IMR-90 (cell line): ENCODE data around the gene COL13A1. TPM values are rescaled to one million over a fixed set of nuclear protein-coding genes. Genes with fewer than 3 reads are reported as not detected.

Source experiments
- ATAC-seq: fragments of 200-7000 bp; cut with Tn5 transposase; 2 replicates; pipeline ENCODE4 v1.9.1; 2020; ENCODE audit warnings: low read depth, mild to moderate bottlenecking, moderate library complexity
- BruUV-seq: library from RNA; stranded (reverse); fragments of 400-500 nt; replicated peaks from 2 replicates; lab custom pipeline; 2021; lab: Mats Ljungman, UMichigan
- CTCF ChIA-PET: fragments of 300-600 bp; formaldehyde crosslinking; extraction: SDS; loops from one replicate; lab custom pipeline; 2021; ENCODE audit warnings: antibody characterized with exemption; lab: Yijun Ruan, JAX
- POLR2A ChIA-PET: fragments of 300-600 bp; sonication (Branson Sonifier 250); formaldehyde crosslinking; loops from one replicate; lab custom pipeline; 2022; ENCODE audit warnings: antibody characterized with exemption; ENCODE audit not compliant: unreplicated experiment; lab: Charles Lee
- DNase-seq: peaks from one replicate; pipeline ENCODE4 v3.0.0; 2013
- H2AFZ ChIP-seq: replicated peaks from 2 replicates; pipeline ENCODE3; 2013; ENCODE audit warnings: low read length, mild to moderate bottlenecking; ENCODE audit not compliant: poor library complexity
- H2AK5ac ChIP-seq: 2 replicates; pipeline ENCODE4 v1.6.1; 2013; ENCODE audit warnings: low read depth, low read length, inconsistent platforms
- H2AK9ac ChIP-seq: replicated peaks from 2 replicates; pipeline ENCODE3; 2013; ENCODE audit warnings: mild to moderate bottlenecking, low read depth, low read length, moderate library complexity; ENCODE audit not compliant: poor library complexity
- H2BK120ac ChIP-seq: 2 replicates; pipeline ENCODE4 v1.6.1; 2013; ENCODE audit warnings: low read depth, low read length, inconsistent platforms
- H2BK15ac ChIP-seq: 3 replicates; pipeline ENCODE4 v1.6.1; 2013; ENCODE audit warnings: low read depth, low read length, inconsistent platforms
- H2BK20ac ChIP-seq: 2 replicates; pipeline ENCODE4 v1.6.1; 2013; ENCODE audit warnings: low read depth, mild to moderate bottlenecking, inconsistent platforms, low read length, moderate library complexity
- H2BK5ac ChIP-seq: 2 replicates; pipeline ENCODE4 v1.6.1; 2013; ENCODE audit warnings: mild to moderate bottlenecking, low read depth, low read length, inconsistent platforms; ENCODE audit not compliant: poor library complexity, severe bottlenecking
- H3K14ac ChIP-seq: replicated peaks from 2 replicates; pipeline ENCODE4 v1.6.1; 2013; ENCODE audit warnings: low read depth, low read length, inconsistent platforms
- H3K18ac ChIP-seq: 2 replicates; pipeline ENCODE4 v1.6.1; 2013; ENCODE audit warnings: low read depth, low read length, control low read depth
- H3K23ac ChIP-seq: 2 replicates; pipeline ENCODE4 v1.6.1; 2013; ENCODE audit warnings: low read depth, low read length, inconsistent platforms
- H3K27ac ChIP-seq: 2 replicates; pipeline ENCODE4 v1.5.1; 2013; ENCODE audit warnings: mild to moderate bottlenecking, control low read depth, low read length; ENCODE audit not compliant: insufficient read depth
- H3K27me3 ChIP-seq: 2 replicates; pipeline ENCODE4 v1.6.1; 2013; ENCODE audit warnings: low read length; ENCODE audit not compliant: control insufficient read depth, insufficient read depth
- H3K36me3 ChIP-seq: 2 replicates; pipeline ENCODE4 v1.6.1; 2013; ENCODE audit warnings: low read length, mixed read lengths; ENCODE audit not compliant: control insufficient read depth, insufficient read depth
- H3K4ac ChIP-seq: 2 replicates; pipeline ENCODE4 v1.6.1; 2013; ENCODE audit warnings: low read depth, low read length, inconsistent platforms
- H3K4me1 ChIP-seq: 2 replicates; pipeline ENCODE4 v1.6.1; 2013; ENCODE audit warnings: low read length, mixed read lengths; ENCODE audit not compliant: control insufficient read depth, insufficient read depth
- H3K4me2 ChIP-seq: 2 replicates; pipeline ENCODE4 v1.6.1; 2013; ENCODE audit warnings: low read depth, mild to moderate bottlenecking, control low read depth, low read length, moderate library complexity
- H3K4me3 ChIP-seq: 2 replicates; pipeline ENCODE4 v1.5.1; 2013; ENCODE audit warnings: low read depth, mild to moderate bottlenecking, control low read depth, low read length, moderate library complexity; ENCODE audit not compliant: insufficient read depth
- H3K56ac ChIP-seq: 2 replicates; pipeline ENCODE4 v1.6.1; 2013; ENCODE audit warnings: low read length, inconsistent platforms; ENCODE audit not compliant: insufficient read depth; ENCODE audit errors: extremely low read depth
- H3K79me1 ChIP-seq, 2 experiments: 2 replicates each; pipeline ENCODE4 v1.6.1; 2013; ENCODE audit warnings: low read length in 2 of 2, inconsistent platforms in 1 of 2, low read depth in 1 of 2
- H3K9ac ChIP-seq: 2 replicates; pipeline ENCODE4 v1.6.1; 2013; ENCODE audit warnings: low read depth, low read length, control low read depth
- H3K9me1 ChIP-seq: 2 replicates; pipeline ENCODE4 v1.6.1; 2013; ENCODE audit warnings: low read length, inconsistent platforms; ENCODE audit not compliant: insufficient read depth
- H3K9me3 ChIP-seq: 2 replicates; pipeline ENCODE4 v1.6.1; 2013; ENCODE audit warnings: low read length; ENCODE audit not compliant: control insufficient read depth, insufficient read depth
- H4K20me1 ChIP-seq: 2 replicates; pipeline ENCODE4 v1.6.1; 2013; ENCODE audit warnings: low read length, inconsistent platforms; ENCODE audit not compliant: insufficient read depth
- H4K5ac ChIP-seq: 2 replicates; pipeline ENCODE4 v1.6.1; 2013; ENCODE audit warnings: mild to moderate bottlenecking, low read depth, low read length, control low read depth
- H4K8ac ChIP-seq, 2 experiments: 2 replicates each; pipeline ENCODE4 v1.6.1; 2013; ENCODE audit warnings: low read depth in 2 of 2, low read length in 2 of 2, control low read depth in 1 of 2, inconsistent platforms in 1 of 2
- H4K91ac ChIP-seq: 2 replicates; pipeline ENCODE4 v1.6.1; 2013; ENCODE audit warnings: low read depth, low read length, inconsistent platforms; ENCODE audit not compliant: insufficient read depth
- BHLHE40 ChIP-seq: fragments of 150-350 bp; IDR thresholded peaks from 2 replicates; pipeline ENCODE4 v1.6.1; 2016; ENCODE audit warnings: mild to moderate bottlenecking, low read depth, low read length
- CHD1 ChIP-seq: IDR thresholded peaks from 2 replicates; pipeline ENCODE4 v1.6.1; 2012; ENCODE audit warnings: low read depth, low read length, improper control_type of control experiment
- NFE2L2 ChIP-seq: fragments of 150-350 bp; IDR thresholded peaks from 2 replicates; pipeline ENCODE4 v1.6.1; 2016; ENCODE audit warnings: low read depth, mild to moderate bottlenecking, low read length
- SMC3 ChIP-seq: fragments of 150-350 bp; IDR thresholded peaks from 2 replicates; pipeline ENCODE4 v1.6.1; 2016; ENCODE audit warnings: low read depth, mild to moderate bottlenecking, antibody characterized with exemption, low read length, moderate library complexity
- WGBS, 2 experiments: methylation state at CpG; one replicate each; pipeline versions ENCODE4 v1.1.5 to v1.1.7; 2013; ENCODE audit warnings: missing lambda C conversion rate in 2 of 2; ENCODE audit not compliant: insufficient read length in 1 of 2; ENCODE audit errors: extremely low coverage in 2 of 2; 5-methylcytosine and 5-hydroxymethylcytosine counted together
- dilution Hi-C: fragments of 300-500 bp; cut with HindIII; formaldehyde crosslinking; loops from one replicate; pipeline ENCODE4 v1.14.3; 2018; ENCODE audit warnings: low sequenced_read_pairs; ENCODE audit not compliant: unreplicated experiment
- in situ Hi-C: fragments of 300-500 bp; cut with MboI; formaldehyde crosslinking; loops from 3 replicates; pipeline ENCODE4 v1.14.3; 2019; ENCODE audit warnings: low sequenced_read_pairs, inconsistent platforms, mixed read lengths
- intact Hi-C: fragments of 100-400 bp; cut with micrococcal nuclease; formaldehyde crosslinking; loops from 2 replicates; pipeline ENCODE4 v1.10.0; 2022
- polyA plus RNA-seq, 3 experiments: library from polyadenylated mRNA; depleted of rRNA; stranded (reverse); fragments of >200 nt; gene quantifications; 2 replicates each; pipeline ENCODE4 v1.2.3, GENCODE V29; 2012; ENCODE audit warnings: low replicate concordance in 1 of 3
- total RNA-seq: library from RNA; depleted of rRNA; stranded (reverse); fragments of >200 nt; gene quantifications from 2 replicates; pipeline ENCODE4 v1.2.3, GENCODE V29; 2012

Gene COL13A1
- total and polyA plus RNA-seq, 2 of the 4 experiments (the other 2 are of a cell fraction): 12.2 to 31.3 TPM

- dilution Hi-C loops (no loop called here), intact Hi-C loops (no loop called here), in situ Hi-C loops (no loop called here)
- Histone ChIP-seq H3K9me1 (peaks cover 5% of the 10 kb centered on the region), H3K9ac (no peak overlapping the region), H3K4me3 (no peak overlapping the region), H2BK15ac (no peak overlapping the region), H3K79me1 (no peaks in the 10 kb centered on the region), H4K8ac (no peak overlapping the region), H2AK9ac (no peak overlapping the region), H3K27me3 (no peaks in the 10 kb centered on the region), H3K36me3 (peaks cover 11% of the 10 kb centered on the region; the same call in 1 of the 2 replicates), H2BK120ac (no peak overlapping the region), H3K23ac (no peak overlapping the region), H3K9me3 (no peaks in the 10 kb centered on the region), H2BK5ac (no peak overlapping the region), H2BK20ac (no peak overlapping the region), H3K14ac (no peak overlapping the region), H4K5ac (no peak overlapping the region), H2AFZ (no peak overlapping the region), H3K4ac (no peak overlapping the region), H4K20me1 (no peaks in the 10 kb centered on the region), H2AK5ac (no peak overlapping the region), H3K4me2 (no peak overlapping the region), H4K91ac (no peak overlapping the region), H3K27ac (no peak overlapping the region), H3K56ac (no peak overlapping the region), H3K4me1 (no peaks in the 10 kb centered on the region), H3K18ac (no peak overlapping the region)
- TF ChIP-seq NFE2L2: no peak
- no peak for TF ChIP-seq BHLHE40
- no peak for TF ChIP-seq SMC3
- no peak for TF ChIP-seq CHD1
- WGBS, 2 experiments: no CpG with 5 or more reads among the region's 10 CpGs
- DNase-seq: no peak
- POLR2A ChIA-PET: no interaction called here
- CTCF ChIA-PET: interaction anchor here (0.7 kb wide), 1 partner anchor 13 kb away, joined by 3 read pairs; no protein-coding TSS in a partner anchor
- ATAC-seq: no peak
- no TSS peak for BruUV-seq
Measured at GRCh38 chr10:69944761-69945160, 143.1 kb downstream of the COL13A1 start.
